Fibroblast of skin of left biceps (primary cell): Measurements from ENCODE around the gene ATP2B2.
A peak's percentile ranks its signal among the peaks of the same experiment; 100 is the strongest.

Experiments used
- DNase-seq, 2 experiments: peaks; one replicate each; pipeline ENCODE4 v3.0.0-alpha.2; 2013; ENCODE audit warnings: low read depth in 2 of 2

ATP2B2 gene

DNA sequence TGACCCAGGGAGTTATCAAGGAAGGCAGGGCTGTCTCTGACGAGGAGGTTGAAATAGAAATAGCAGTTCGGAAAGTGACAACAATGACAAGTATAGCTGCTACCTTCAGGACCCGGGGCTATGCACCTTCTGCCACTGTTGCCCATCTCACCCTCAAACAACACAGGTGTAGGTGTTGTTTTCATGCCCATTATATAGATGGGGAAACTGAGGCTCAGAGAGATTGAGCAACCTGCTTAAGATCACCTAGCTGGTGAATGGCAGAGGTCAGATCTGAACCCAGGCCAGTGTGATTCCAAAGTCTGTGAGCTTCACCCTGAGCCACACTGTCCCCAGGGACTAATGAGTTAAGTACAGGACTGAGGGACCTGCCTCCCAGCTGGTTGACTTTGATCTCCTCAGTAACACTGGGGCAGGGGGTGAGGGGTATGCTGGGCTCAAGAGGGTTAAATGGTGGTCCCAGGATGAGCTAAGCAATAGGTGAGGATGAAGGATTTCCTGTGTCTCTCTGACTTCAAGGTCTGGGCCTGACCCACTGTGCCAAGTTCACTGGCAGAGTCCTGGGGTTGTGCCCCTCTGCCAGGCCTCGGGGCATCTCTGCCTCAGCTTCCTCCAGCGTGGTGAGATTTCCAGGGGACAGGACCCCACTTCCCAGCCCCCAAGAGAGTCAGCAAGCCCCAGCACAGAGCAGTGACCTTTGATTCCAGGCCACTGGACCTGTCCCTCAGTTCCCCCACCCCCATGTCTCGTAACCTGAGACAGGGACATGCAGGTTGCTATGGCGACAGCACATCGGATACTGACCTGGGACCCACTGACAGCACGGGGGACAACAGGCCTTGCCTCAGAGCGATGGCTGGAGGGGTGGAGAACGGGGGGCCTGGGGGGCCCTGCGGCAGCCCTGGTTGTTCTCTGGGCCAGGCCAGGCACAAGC lies 35.0 kb downstream of the ATP2B2 start:
- no peak for DNase-seq

DNA sequence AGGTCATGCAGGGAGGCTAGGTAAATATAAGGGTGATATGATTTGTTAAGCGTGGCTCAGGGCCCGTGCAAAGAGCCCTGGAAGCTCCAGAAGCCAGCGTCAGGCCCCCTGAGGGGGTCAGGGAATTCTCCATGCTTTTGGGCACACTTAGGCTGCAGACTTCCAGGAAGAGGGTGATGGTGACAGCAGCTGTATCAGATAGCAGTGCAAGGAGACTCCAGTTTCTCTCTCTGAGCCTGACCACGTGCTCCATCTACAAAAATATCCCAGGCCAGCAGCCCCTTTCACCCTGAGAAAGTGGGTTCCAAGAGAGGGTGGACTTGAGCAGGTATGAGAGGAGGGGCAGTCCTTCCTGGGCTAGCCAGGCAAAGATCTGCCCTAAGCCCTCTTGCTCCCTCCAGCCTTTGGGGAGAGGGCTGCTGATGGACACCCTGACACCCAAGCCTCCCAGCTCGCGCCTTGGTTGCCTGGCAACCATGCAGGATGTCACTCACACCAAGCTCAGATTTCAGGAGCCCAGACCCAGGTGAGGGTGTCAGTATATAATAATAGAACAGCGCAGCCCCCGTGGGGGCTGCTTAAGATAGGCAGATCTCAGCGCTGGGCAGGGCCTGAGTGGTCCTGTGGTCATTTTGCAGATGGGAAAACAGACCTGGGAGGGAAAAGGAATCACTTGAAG lies 35.8 kb downstream of the ATP2B2 start:
- no peak for DNase-seq

DNA sequence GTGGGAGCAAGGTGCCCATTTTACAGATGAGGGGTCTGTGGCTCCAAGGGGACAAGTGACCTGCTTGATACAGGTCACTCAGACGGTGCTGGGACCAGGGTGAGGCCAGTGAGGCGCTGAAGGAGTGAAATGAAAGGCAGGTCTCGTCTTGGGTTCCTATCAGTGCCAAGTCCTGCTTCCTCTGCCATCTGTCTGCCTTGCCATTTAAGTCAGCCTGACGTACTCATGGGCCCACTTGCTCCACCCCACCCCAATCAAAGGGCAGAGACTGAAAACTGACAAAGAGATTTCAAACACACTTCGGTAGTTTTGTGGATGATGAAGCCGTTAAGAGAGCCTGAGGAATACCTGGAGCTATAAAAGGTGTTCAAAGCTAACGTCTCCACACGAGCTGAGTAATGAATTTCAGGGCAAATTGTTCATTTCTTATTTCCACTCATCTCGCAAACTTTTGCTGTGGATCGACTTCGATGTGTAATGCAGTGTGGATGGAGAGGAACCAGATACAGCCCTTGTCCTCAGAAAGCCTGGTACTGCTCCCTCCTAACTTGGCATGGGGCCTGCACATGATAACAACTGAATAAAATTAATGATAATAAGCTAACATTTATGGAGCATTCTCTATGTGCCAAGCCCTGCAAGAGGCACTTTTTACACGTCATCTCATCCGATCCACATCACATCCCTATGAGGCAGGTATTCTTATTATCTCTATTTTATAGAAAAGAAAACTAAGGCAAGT lies 36.6 kb downstream of the ATP2B2 start:
- no peak for DNase-seq

DNA sequence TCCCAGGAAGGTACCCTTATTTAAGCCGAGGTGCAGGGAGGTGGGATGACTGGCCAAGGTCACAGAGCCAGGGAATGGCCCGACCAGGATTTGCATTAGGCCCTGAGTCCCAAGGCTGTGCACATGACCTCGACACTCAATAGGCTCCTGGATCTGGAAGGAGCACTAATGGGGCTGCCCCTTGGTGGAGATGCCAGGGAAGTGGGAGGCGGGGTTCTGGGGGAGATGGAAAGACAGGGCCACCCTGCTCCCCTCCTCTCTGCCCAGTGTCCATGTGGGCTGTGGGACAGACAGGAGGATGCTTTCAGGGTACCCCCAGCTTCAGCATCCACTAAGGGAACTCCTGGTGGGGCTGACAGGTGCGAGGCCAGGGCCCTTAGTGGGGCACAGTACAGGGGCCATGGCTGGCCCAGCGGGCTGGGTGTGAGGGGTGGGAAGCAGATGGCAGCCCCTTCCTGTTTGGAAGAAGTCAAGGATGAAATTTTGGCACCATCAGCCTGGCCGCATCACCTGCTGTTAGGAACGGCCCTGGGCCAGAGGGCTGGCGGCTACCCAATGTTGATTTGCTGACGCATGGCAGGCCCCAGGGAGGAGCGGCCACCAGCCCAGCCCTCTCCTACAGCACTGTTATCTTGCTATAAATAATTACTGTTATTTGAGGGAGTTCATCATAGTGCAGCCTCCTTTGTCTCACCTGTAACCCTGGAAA lies 37.3 kb downstream of the ATP2B2 start:
- no peak for DNase-seq

DNA sequence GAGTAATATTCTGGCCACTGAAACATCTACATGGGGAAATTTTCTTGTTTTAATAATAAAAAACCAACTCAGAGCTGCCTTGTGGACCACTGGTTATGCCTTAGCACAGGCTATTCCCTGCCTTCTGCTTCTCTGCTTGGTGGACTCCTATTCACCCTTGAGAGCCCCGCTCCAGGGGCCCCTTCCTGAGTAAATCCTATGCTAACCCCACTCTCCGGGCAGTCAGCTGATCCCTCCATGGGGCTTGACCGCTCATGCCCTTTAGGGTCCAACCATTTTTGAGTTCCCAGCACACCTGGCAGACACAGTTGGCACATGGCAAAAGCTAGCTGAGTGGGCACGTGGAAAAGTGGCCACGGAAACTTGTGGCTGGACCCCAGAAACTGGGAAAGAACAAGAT lies 38.2 kb downstream of the ATP2B2 start:
- no peak for DNase-seq

DNA sequence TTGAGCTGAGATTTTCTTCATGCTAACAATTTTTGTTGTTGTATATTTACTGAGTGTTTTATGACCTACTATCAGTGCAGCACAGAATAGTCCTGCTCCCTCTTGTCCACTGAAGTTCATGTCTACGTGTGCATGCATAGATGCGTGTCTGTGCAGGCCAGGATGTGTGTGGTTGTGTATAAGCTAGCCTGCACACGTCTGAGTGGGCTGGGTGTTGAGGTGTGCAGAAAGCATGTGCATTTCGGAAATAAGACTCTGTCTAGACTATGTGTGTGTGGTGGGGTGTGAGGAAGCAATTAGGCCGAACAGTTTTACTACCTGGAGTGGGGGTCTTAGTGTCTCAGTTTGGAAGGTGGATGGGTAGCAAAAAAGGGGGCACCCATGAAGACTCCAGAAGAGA lies 39.2 kb downstream of the ATP2B2 start:
- no peak for DNase-seq

DNA sequence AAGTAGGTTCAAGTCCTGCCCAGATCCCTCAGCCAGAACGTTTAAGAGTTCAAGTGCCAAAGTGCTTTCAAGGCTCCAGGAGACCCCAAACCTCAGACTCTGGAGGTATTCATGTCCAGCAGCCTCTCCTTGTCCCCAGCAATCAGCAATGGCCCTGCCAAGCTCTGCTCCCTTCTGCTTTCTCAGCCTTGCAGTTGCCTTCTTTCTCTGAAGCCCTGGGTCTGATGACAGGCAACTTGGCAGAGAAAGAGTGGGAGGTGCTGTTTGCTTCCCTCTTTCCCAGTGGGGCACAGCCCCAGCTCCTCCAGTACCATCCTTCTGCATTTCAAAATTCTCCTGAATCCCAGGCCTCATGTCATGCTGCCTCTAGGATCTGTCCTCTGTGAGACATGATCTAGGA lies 40.2 kb downstream of the ATP2B2 start:
- DNase-seq, result no peak

DNA sequence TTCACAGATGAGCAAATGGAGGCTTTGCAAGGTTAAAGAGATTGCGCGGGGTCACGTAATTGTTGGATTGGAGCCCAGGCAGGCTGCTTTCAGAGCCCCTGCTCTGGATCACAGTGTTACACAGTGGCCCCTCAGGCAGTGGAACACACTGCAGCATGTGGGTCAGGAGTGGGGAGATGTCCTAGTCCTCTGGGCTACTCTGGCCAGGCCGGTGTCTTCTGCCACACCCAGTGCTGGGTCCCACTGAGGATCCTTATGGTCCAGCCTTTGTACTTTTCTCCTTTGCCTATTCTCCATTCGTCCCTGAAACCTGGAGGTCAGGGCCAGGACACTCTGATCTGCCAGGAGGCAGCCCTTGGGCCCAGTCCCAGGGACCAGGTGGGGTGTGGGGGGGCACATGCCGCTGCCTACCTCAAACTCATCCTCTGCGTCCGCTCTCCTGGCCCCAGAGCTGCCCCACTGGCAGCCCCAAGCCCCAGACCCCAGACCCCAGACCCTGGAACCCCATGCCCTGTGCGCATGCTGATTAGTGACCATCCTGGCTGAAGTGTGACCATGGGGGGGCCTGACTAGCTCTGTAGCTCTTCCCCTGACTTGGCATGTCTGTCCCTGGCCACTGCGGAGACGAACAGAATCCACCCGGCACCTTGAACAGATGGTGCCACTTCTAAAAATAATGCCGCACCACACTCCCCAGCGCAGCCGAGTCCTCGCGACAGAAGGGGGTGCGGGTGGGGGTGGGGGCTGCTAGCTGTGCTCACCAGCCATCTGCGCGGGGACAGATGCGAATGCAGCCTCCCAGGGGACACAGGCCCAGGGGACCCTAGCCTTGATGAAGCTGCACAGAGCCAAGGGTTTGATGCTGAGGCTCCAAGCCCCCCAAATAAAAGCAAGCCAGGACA lies 41.6 kb downstream of the ATP2B2 start:
- no peak for DNase-seq

DNA sequence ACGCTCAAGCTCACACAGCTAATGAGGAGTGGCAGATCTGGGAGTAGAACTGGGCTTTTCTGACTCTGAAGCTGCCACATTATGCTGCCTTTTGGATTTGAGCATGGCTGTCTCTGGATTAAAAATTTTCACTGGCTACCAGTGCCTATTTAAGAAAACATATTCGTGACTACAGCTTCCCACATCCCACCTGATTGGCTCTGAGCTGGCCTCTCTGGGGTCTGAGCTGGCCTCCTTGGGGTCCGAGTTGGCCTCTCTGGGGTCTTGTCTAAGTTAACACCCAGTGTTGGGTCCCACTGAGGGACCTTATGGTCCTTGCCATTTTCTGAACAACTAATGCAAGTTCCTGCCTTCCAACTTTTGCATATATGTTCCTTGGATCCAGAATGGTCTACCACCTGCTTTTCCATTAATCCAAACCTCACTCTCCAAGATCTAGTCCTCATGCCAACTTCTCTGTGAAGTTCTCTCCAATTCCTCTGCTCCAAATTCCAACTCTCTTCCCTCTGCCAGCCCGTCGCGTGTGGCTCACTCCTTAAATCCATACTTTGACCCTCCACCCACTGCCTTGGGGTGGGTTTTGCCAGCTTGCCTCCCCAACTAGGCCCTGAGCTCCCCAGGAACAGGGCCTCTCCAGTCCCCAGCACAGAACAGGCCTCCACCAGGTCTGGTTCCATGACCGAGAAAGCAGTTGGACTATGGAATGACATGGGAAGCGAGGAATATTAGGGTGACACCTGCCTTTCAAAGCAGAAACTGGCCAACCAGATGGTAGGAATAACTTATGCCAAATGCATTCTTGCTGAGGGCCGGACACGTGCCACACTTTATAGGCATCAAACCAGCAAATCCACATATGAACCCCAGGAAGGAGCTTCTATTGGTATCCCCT lies 42.5 kb downstream of the ATP2B2 start:
- no peak for DNase-seq

DNA sequence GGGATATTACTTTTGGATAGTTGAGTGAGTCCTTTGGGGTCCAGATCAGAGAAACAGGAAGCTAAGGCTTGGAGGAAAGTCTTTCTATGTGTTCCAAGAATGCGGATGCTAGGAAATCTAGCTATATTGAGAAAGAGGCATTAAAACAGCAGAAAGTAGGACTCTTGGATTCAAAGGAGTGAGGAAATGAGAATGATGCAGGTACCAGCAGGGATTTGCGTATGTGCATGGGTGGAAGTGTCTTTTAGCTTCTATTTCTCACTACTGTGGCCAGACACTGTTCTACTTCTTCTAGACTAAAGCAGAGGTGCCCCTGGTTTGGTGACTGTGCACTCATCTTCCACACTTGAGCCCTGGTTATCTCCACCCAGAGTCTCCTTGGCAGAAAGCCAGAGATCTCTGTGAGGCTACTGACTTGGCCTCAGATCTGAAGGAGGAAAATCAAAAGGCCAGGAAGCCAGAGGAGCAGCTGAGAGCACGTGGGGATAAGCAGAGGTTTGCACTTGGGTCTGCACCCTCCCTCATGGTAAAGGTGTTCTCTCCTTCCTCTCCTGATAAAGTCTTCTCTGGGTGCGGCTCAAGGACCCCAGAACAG lies 44.3 kb downstream of the ATP2B2 start:
- DNase-seq, result no peak

DNA sequence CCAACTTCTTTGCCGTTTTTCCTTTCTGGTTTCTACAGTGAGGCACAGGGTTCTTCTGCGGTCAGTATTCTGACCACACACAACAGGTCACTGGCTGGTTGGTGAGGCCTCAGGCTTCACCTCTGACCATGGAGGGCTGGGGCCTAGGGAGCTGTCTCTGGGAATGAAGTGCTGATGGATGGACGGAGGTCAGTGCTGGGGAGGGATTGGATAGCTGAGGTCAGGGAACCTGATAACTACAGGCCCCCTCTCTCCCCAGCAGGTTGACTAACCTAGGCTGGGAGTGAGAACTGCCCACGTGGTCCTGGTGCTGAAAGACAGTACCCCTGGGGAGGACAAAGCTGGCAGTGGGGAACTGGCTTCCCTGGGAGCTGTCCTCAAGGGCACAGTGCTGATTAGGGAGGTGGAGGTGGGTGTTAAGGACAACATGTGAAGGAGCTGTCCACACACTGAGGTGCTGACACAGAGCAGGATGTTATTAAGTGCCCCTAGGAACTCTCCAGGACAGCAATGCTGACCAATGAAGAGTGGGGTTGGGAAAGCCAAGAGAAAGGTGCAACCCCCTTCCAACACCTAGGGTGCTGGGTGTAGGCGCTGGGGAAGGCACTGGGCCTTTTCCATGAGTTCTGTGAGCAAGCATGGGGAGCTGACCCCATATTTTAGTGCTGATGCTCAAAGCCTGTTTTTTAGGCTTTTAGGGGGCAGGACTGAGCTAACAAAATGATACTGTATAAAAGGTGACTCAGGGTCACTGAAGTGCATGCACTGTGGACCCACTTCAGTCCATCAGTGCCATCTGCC lies 45.2 kb downstream of the ATP2B2 start:
- peak; percentile 24 to 25 for DNase-seq

DNA sequence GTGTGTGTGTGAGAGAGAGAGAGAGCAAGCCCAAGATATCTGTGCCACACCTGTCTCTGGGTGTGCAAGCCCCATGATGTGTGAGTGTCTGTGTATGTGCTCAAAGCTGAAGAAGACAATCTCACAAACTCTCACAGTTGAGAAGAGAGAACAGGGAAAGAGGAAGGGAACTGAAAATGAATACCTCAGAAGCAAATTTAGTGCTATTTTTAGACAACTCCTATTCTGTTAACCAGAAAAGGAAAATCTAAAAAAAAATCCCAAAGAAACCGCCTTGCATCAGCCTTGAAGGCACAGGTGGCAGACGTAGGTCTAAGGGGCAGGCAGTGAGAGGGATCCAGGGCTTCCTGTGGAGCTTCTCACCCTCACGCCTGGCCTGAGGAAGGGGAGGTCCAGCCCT lies 47.8 kb downstream of the ATP2B2 start:
- DNase-seq, result no peak

DNA sequence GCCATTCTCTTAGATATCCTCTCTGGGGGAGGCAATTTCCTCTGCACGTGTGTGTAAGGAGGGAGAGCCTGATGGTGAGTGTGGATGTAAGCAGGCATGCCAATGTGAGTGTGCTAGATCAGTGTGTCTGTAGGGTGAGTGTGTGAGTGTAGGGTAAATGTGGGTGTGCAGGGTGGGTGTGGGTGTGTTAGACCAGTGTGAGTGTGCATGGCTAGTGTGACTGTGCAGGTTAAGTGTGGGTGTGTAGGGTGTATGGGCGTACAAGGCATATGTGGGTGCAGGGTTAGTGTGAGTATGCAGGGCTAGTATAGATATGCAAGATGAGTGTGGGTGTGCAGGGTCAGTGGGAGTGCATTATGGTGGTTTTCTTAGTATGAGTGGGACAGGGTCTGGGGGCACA lies 48.4 kb downstream of the ATP2B2 start:
- no peak for DNase-seq

DNA sequence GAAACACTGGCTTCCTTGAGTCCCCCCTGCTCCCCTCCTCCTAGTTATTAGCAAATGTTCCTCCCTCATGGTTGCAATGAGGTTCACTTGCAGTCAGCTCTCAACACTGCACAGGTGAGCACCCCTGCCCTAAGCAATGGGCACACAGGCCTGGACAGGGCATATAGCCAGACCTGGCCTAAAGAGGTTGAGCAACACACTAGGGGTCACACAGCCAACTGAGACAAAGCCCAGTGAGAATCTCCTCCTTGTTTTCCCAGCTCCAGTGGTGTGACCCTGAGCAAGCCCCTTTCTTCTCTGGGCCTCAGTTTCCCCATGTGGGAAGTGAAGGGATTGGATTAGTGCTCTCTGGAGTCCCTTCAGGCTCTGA lies 49.9 kb downstream of the ATP2B2 start:
- no peak for DNase-seq

DNA sequence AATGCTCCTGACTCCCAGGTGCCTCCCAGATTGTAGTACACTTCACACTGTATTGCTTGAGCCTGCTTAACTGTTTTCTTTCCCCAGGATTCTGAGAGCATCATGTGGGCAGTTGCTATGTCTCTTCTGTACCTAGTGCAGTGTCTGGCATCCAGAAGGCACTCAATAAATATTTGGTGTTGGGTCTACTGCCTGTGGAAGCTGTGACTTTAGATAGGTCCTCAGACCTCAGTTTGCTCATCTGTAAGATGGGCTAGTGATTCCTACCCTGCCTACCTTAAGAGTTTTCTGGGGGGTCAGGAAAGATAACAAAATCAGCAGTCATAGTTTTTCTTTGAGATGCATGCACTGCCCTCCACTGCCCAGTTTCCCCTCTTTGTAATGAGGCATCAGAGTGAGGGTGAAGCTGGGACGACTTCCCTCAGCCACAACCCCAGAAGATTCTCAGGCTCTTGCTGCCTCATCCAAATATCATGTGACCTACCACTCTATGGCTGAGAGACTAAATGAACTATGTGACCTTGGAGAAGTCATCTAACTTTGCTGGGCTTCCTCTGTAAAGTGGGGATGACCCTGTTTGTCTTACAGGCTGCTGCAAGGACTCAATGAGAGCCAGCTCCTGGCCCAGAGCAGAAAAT lies 50.4 kb downstream of the ATP2B2 start:
- DNase-seq, result no peak

DNA sequence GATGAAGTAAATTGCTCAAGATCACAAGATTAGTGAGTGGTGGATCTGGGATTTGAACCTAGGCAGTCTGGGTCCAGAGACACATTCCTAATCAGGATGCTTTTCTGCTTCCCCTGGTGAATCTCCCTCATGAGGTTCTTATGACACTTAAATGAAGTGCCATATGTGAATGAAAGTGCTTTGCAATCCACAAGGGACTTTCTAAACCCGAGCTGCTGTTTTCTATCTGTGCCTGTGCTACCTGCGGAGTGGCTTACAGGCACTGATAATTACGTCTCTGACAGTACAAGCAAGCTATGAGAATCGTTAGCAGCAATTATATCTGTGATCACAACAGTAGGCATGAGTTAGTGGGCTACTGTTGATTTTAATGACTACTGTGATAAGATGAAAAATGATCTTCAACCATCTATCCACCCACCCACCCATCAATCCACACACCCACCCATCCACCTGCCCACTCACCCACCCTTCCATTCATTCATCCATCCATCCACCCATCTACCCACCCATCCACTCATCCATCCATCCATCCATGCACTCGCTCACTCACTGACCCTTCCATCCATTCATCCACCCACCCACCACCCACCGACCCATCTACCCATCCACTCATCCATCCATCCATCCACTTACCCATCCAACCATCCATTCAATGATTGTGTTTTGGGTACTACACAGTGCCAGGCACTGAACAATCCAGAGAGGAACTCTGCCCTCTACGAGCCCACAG lies 51.8 kb downstream of the ATP2B2 start:
- DNase-seq, result no peak
